T-cell (primary cell): ENCODE results near the gene WWP2. TPM values are rescaled to one million over a fixed set of nuclear protein-coding genes. Genes with fewer than 3 reads are reported as not detected.

Source experiments
- ATAC-seq, 4 experiments: fragments of 200-7000 bp in 3 of 4; fragments of 150-1000 bp in 1 of 4; cut with Tn5 transposase; replicated peaks in 1 of 4; 1 replicate in 3 of 4; 2 replicates in 1 of 4; pipeline ENCODE4 v1.10.0; 2021; ENCODE audit warnings: moderate library complexity in 3 of 4, mild to moderate bottlenecking in 2 of 4, moderate number of reproducible peaks in 1 of 4
- CTCF ChIA-PET, 2 donors: fragments of 300-600 bp; sonication (Branson Sonifier 250); formaldehyde crosslinking; loops; one replicate each; lab custom pipeline; 2022; ENCODE audit warnings: antibody characterized with exemption in 2 of 2; lab: Charles Lee
- POLR2A ChIA-PET, 2 donors: fragments of 300-600 bp; sonication (Branson Sonifier 250); formaldehyde crosslinking; loops; one replicate each; lab custom pipeline; 2022; ENCODE audit warnings: antibody characterized with exemption in 2 of 2; lab: Charles Lee
- DNase-seq, 35 experiments: peaks; one replicate each; pipeline versions ENCODE4 v3.0.0 to v3.0.0-alpha.2; 2013 to 2023
- H3K27ac ChIP-seq: one replicate; pipeline ENCODE4 v1.5.1; 2013; ENCODE audit warnings: low read length
- H3K27me3 ChIP-seq, 2 experiments: replicated peaks in 1 of 2; 1 replicate in 1 of 2; 2 replicates in 1 of 2; pipeline versions ENCODE4 v1.6.1 to v1.7.0; 2013; ENCODE audit warnings: low read length in 1 of 2, mixed read lengths in 1 of 2; ENCODE audit not compliant: control insufficient read depth in 2 of 2, insufficient read depth in 2 of 2; ENCODE audit errors: extremely low read depth in 1 of 2
- H3K36me3 ChIP-seq, 2 donors: 1 replicate in 1 of 2; 2 replicates in 1 of 2; pipeline versions ENCODE4 v1.6.1 to v1.7.0; 2013; ENCODE audit warnings: low read length in 1 of 2; ENCODE audit not compliant: control insufficient read depth in 2 of 2, insufficient read depth in 1 of 2; ENCODE audit errors: extremely low read depth in 1 of 2
- H3K4me1 ChIP-seq, 2 experiments: 1 replicate in 1 of 2; 2 replicates in 1 of 2; pipeline versions ENCODE4 v1.6.1 to v1.7.0; 2013; ENCODE audit warnings: low read length in 2 of 2, mixed read lengths in 1 of 2; ENCODE audit not compliant: insufficient read depth in 2 of 2, control insufficient read depth in 1 of 2; ENCODE audit errors: extremely low read depth in 1 of 2
- H3K4me3 ChIP-seq, 2 donors: 1 replicate in 1 of 2; 2 replicates in 1 of 2; pipeline versions ENCODE4 v1.5.1 to v1.7.0; 2013; ENCODE audit warnings: mild to moderate bottlenecking in 2 of 2, low read length in 1 of 2, moderate library complexity in 1 of 2; ENCODE audit not compliant: control insufficient read depth in 1 of 2; ENCODE audit errors: extremely low read depth in 1 of 2
- H3K9me3 ChIP-seq: 2 replicates; pipeline ENCODE4 v1.7.0; 2013
- H3K27ac Mint-ChIP-seq, 2 donors: one replicate each; pipeline ENCODE4 v1.8.0; 2020 to 2021; ENCODE audit warnings: mild to moderate bottlenecking in 2 of 2, mixed read lengths in 2 of 2
- H3K27me3 Mint-ChIP-seq, 2 donors: one replicate each; pipeline ENCODE4 v1.8.0; 2021 to 2022; ENCODE audit warnings: mixed read lengths in 2 of 2
- H3K36me3 Mint-ChIP-seq: one replicate; pipeline ENCODE4 v1.8.0; 2021; ENCODE audit warnings: mixed read lengths
- H3K4me1 Mint-ChIP-seq, 3 donors: one replicate each; pipeline ENCODE4 v1.8.0; 2020 to 2022; ENCODE audit warnings: mixed read lengths in 3 of 3, mild to moderate bottlenecking in 1 of 3
- H3K4me3 Mint-ChIP-seq, 3 donors: one replicate each; pipeline ENCODE4 v1.8.0; 2020 to 2022; ENCODE audit warnings: mild to moderate bottlenecking in 3 of 3, mixed read lengths in 3 of 3, moderate library complexity in 3 of 3
- H3K9me3 Mint-ChIP-seq, 3 donors: one replicate each; pipeline ENCODE4 v1.8.0; 2020 to 2022; ENCODE audit warnings: mixed read lengths in 3 of 3
- WGBS: methylation state at CpG from one replicate; pipeline ENCODE4 v1.1.5; 2013; ENCODE audit warnings: missing lambda C conversion rate; ENCODE audit not compliant: insufficient coverage; 5-methylcytosine and 5-hydroxymethylcytosine counted together
- total RNA-seq, 35 experiments: library from RNA in 6 of 35; stranded (reverse) in 6 of 35; fragments of 120-200 nt in 1 of 35; gene quantifications; one replicate each; pipeline versions ENCODE4 v1.2.1 to v1.2.4 and lab custom pipeline; 2013 to 2026

The WWP2 gene
- total RNA-seq, 5 donors from 2014 or later (not counting 1 experiment from before 2014, with no cell fraction given): 55.3 to 78.5 (median 66.4) TPM

GRCh38 chr16:69883744-69884143, 121.6 kb downstream of the WWP2 start:
- H3K9me3 Mint-ChIP-seq: no peaks in the 10 kb centered on the region
- H3K27me3 ChIP-seq: no peaks in the 10 kb centered on the region
- no peaks in the 10 kb centered on the region for H3K27me3 Mint-ChIP-seq
- peaks cover 17 to 48% of the 10 kb centered on the region in 2 donors for H3K36me3 ChIP-seq
- ATAC-seq (no peak), DNase-seq (no peak)
- H3K4me3 ChIP-seq: no peak overlapping the region
- no peak overlapping the region for H3K27ac ChIP-seq
- H3K27ac Mint-ChIP-seq: no peak overlapping the region
- no peaks in the 10 kb centered on the region for H3K4me1 ChIP-seq
- H3K4me3 Mint-ChIP-seq: no peak overlapping the region
- CTCF ChIA-PET: no interaction called here
- POLR2A ChIA-PET: no interaction called here
- no CpG with 5 or more reads among the region's 5 CpGs for WGBS
- H3K9me3 ChIP-seq: no peaks in the 10 kb centered on the region
- H3K36me3 Mint-ChIP-seq: peaks cover 55% of the 10 kb centered on the region
- H3K4me1 Mint-ChIP-seq: peaks cover 0 to 10% (median 0%) of the 10 kb centered on the region in 3 donors

GRCh38 chr16:69885722-69886121, 123.6 kb downstream of the WWP2 start:
- ATAC-seq (no peak), DNase-seq (no peak)
- Mint-ChIP-seq H3K27me3 (no peaks in the 10 kb centered on the region), H3K4me1 (peaks cover 0 to 10% (median 0%) of the 10 kb centered on the region in 3 donors), H3K4me3 (no peak overlapping the region), H3K9me3 (no peaks in the 10 kb centered on the region), H3K36me3 (peaks cover 54% of the 10 kb centered on the region), H3K27ac (no peak overlapping the region)
- 100% methylated on average over 2 of the region's 3 CpGs for WGBS
- Histone ChIP-seq H3K27ac (no peak overlapping the region), H3K4me3 (no peak overlapping the region), H3K4me1 (no peaks in the 10 kb centered on the region), H3K36me3 (peaks cover 15 to 48% of the 10 kb centered on the region in 2 donors), H3K9me3 (no peaks in the 10 kb centered on the region), H3K27me3 (no peaks in the 10 kb centered on the region)
- ChIA-PET CTCF (no interaction called here), POLR2A (no interaction called here)

GRCh38 chr16:69886726-69887125, 124.6 kb downstream of the WWP2 start:
- Mint-ChIP-seq H3K9me3 (no peaks in the 10 kb centered on the region), H3K27ac (no peak overlapping the region), H3K4me1 (peaks cover 0 to 10% (median 0%) of the 10 kb centered on the region in 3 donors), H3K27me3 (no peaks in the 10 kb centered on the region), H3K4me3 (no peak overlapping the region), H3K36me3 (peaks cover 52% of the 10 kb centered on the region)
- DNase-seq (no peak), ATAC-seq (no peak)
- no peak overlapping the region for H3K4me3 ChIP-seq
- H3K4me1 ChIP-seq: no peaks in the 10 kb centered on the region
- CTCF ChIA-PET: no interaction called here
- H3K36me3 ChIP-seq: peaks cover 13 to 51% of the 10 kb centered on the region in 2 donors
- H3K27ac ChIP-seq: no peak overlapping the region
- POLR2A ChIA-PET: no interaction called here
- no CpG with 5 or more reads among the region's 5 CpGs for WGBS
- no peaks in the 10 kb centered on the region for H3K9me3 ChIP-seq
- no peaks in the 10 kb centered on the region for H3K27me3 ChIP-seq

GRCh38 chr16:69888005-69888590, 126.0 kb downstream of the WWP2 start:
- Histone ChIP-seq H3K27ac (no peak overlapping the region), H3K9me3 (no peaks in the 10 kb centered on the region), H3K4me1 (no peaks in the 10 kb centered on the region), H3K4me3 (no peak overlapping the region), H3K27me3 (no peaks in the 10 kb centered on the region), H3K36me3 (peaks cover 13 to 46% of the 10 kb centered on the region in 2 donors)
- no peaks in the 10 kb centered on the region for H3K27me3 Mint-ChIP-seq
- 90% methylated on average over 3 of the region's 15 CpGs for WGBS
- POLR2A ChIA-PET: interaction anchor here in 1 of 2 donors (0.6 kb wide), 1 partner anchor 42 kb away, joined by 4 read pairs; no protein-coding TSS in a partner anchor
- peaks cover 0 to 6% (median 1%) of the 10 kb centered on the region in 3 donors for H3K4me1 Mint-ChIP-seq
- peaks cover 55% of the 10 kb centered on the region for H3K36me3 Mint-ChIP-seq
- H3K4me3 Mint-ChIP-seq: no peak overlapping the region
- no peak for DNase-seq
- no peak for ATAC-seq
- no peaks in the 10 kb centered on the region for H3K9me3 Mint-ChIP-seq
- CTCF ChIA-PET: interaction anchor here in 1 of 2 donors (1.2 kb wide), 1 partner anchor 13 kb away, joined by 3 read pairs; no protein-coding TSS in a partner anchor
- H3K27ac Mint-ChIP-seq: no peak overlapping the region

GRCh38 chr16:69889295-69889964, 127.3 kb downstream of the WWP2 start:
- no peaks in the 10 kb centered on the region for H3K9me3 Mint-ChIP-seq
- peaks cover 54% of the 10 kb centered on the region for H3K36me3 Mint-ChIP-seq
- Histone ChIP-seq H3K36me3 (peaks cover 17 to 48% of the 10 kb centered on the region in 2 donors), H3K27ac (no peak overlapping the region), H3K9me3 (no peaks in the 10 kb centered on the region), H3K27me3 (no peaks in the 10 kb centered on the region), H3K4me3 (no peak overlapping the region), H3K4me1 (no peaks in the 10 kb centered on the region)
- ATAC-seq: no peak
- DNase-seq: no peak
- peaks cover 0 to 6% (median 1%) of the 10 kb centered on the region in 3 donors for H3K4me1 Mint-ChIP-seq
- no peak overlapping the region for H3K4me3 Mint-ChIP-seq
- ChIA-PET CTCF (no interaction called here), POLR2A (no interaction called here)
- H3K27ac Mint-ChIP-seq: no peak overlapping the region
- 83% methylated on average over 3 of the region's 7 CpGs for WGBS
- no peaks in the 10 kb centered on the region for H3K27me3 Mint-ChIP-seq

GRCh38 chr16:69890114-69890891, 128.2 kb downstream of the WWP2 start:
- Mint-ChIP-seq H3K36me3 (peaks cover 47% of the 10 kb centered on the region), H3K9me3 (no peaks in the 10 kb centered on the region), H3K27me3 (no peaks in the 10 kb centered on the region), H3K4me1 (peaks cover 0 to 5% (median 1%) of the 10 kb centered on the region in 3 donors), H3K27ac (no peak overlapping the region), H3K4me3 (no peak overlapping the region)
- POLR2A ChIA-PET: no interaction called here
- Histone ChIP-seq H3K4me1 (no peaks in the 10 kb centered on the region), H3K4me3 (no peak overlapping the region), H3K9me3 (no peaks in the 10 kb centered on the region), H3K27ac (no peak overlapping the region), H3K36me3 (peaks cover 17 to 56% of the 10 kb centered on the region in 2 donors), H3K27me3 (no peaks in the 10 kb centered on the region)
- ATAC-seq: no peak
- WGBS: 97% methylated on average over 10 of the region's 17 CpGs
- no peak for DNase-seq
- CTCF ChIA-PET: no interaction called here
